RKO (cell line): ENCODE data around the gene AMER2.

Experiments
- DNase-seq: peaks from one replicate; pipeline ENCODE4 v3.0.0-alpha.2; 2016; ENCODE audit warnings: low spot score

AMER2 gene

DNA sequence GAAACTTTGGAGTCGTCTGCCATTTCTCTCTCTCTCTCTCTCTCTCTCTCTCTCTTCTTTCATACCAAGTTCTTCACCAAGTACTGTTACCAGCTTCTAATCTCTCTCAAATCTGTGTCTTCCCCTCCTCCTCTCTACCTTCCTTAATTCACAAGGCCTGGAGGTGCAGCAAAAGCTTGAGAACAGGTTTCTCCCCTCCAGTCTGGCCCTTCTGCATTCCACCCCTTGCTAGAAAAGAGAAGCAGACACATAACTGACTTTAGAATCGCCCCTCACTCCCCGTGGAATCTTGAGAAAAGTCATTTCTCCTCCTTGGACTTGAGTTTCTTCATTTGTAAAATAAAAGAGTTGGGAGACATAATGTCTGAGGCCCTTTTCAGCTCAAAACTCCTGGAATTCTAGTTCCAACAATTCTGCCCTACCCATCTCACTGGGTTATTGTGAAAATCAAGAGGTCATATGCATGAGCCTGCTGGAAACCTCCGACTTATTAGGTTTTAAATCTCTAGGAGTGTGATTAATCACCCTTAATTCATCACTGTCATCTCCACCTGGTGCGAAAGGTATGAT, 20.4 kb downstream of the AMER2 start:
- no peak for DNase-seq

DNA sequence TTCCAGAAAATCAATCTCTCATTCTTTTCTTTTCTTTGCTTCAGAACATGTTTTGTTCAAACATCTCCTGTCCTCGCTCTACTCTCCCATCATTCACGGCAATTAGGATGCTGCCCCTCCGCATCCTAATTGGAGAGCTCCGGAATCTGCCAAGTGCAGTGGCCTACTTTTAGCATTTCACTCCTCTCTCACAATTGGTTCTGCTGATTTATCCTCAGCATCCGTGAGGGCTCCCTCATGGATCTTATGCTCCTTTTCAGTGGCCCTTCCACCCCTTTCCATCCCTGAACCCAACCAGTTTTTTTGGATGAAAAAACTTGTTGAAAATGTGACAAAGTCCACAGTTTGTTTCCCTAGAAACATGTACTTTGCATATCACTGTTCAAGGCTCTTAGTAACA, 22.4 kb downstream of the AMER2 start:
- no peak for DNase-seq

DNA sequence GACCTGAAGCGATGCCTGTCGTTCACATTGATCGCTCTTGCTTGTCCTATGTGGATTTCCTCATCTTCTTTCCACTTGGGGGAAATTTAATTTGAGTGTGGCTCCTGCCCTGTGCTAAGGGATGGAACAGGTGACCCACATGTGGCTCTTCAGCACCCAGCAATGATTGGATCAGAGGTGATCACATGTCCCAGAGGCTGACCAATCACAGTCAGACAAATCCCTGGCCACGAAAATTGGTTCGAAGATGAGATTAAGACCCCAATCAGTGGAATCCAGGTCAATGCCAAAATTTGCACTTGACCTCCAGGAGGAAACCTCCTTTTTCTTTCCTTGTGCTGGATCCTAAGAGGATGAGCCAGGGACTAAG, 23.7 kb downstream of the AMER2 start:
- no peak for DNase-seq

DNA sequence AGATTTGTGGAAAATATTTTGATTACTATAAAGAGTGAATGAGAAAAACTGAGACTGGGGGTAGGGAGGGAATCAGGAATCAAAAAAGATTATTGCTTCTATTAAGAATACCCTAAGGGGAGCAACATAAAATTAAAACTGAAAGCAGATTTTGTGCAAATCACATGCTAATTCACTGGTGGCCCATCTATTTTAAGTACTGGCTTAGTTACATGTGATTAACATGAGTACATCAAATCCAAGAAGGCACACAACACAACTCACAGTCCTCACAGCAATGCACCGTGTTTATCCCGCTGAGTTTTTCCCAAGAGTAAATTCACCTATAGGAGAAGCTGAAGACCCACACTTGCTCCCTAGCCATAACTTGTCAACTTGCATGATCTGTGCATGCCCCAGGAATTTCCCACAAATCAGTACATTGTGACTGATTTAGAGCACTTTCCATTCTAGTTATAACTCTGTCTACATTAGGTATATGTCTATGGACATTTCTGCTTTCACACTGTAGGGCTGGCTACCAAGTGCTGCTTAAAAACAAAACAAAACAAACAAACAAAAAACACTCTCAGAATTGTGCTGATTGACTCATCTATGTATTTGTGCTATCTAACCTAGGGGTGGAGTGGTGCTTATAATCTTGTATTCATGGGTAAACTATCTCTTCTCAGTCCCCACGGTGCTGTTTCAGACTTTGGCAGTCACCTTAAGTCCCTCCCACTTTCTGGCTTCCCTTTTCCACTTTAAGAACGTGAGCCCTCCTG, 24.3 kb downstream of the AMER2 start:
- DNase-seq: no peak

DNA sequence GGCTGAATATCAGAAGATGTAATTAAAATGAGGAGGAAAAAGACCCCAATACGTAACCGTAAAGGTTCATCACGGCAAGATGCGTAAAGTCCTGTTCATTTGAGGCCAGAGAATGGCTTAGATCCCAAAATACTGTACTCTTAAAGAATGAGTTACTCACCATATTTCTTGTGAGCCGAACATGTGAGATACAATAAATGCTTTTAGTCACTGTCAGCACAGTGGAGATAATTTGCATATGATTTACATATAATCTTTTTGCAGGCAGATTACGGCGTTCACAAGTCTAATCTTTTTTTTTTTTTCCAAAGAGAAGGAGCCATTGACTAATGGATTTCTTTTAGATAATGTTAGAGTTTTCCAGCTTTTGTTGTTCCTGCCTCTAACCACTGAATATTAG, 28.4 kb downstream of the AMER2 start:
- no peak for DNase-seq

DNA sequence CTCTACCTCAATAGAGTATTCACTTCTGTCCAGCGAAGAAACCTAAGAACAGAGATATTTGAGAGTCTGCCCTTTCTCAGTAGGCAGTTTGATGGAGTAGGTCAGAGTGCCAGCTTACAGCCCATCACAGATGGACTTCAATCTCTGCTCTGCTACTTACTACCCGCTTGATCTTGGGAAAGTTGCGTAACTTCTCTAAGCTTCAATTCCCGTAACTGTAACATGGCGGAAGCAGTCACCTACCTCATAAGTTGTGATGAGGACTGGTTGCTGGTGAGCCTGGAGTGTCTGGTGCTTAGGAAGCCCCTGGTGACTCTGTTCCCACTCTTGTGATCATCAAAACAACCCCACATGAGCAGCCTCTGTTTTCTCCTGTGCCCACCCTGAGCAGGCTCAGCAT, 31.0 kb downstream of the AMER2 start:
- no peak for DNase-seq

DNA sequence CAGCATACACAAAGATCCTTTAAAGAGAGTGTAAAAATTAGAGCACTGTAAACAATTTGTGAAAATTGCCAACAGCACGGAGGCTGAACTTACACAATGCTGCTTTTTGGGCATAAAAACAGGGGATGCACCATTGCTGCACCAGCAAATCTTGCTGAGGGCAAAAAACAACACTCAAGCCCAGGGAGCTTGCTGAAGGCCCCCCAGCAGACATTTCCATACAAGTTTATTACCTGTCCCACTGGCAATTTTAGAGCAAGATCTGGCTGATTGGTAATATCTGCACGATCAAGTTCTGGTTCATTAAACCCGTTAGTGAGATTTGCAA, 34.3 kb downstream of the AMER2 start:
- no peak for DNase-seq

DNA sequence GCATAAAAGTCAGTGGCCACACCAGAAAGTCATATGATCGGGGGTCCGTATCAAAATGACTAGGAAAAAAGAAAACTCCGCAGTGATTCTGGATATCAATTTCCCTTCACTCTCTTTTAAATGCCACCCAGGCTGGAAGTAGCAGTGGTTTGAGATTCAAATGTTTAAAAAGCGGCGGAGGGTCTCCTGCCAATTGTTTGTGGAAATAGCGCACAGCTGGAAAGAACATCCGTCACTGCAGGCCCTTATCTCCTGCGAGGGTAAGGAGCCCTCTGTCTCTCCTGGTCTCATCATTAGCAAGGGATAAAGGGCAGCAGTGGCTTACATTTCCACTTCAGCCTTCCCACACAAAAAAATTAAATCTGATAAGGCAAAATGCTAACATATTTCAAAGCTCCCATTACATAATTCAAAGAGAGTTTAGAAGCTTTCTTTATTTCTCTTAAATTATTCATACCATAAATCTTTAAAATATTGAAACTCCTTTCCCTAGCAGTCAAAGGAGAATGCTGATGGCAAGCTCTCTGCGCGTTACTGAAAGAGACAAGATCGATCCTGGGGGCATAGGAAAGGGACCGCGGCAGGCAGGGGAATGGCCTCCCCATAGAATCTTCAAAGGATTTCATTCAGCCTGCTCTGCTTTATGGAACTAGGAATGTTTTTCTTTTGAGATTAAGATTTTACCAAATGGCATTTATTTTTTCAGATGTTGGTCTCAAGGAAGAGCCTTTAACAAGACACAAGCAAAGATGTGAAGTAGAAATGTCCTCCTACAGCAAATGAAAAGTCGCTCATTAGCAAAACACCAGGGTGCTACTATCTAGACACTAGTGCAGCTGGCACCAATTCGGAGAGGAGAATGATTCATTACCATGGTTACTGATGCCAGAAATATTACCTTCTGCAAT, 35.0 kb downstream of the AMER2 start:
- no peak for DNase-seq

DNA sequence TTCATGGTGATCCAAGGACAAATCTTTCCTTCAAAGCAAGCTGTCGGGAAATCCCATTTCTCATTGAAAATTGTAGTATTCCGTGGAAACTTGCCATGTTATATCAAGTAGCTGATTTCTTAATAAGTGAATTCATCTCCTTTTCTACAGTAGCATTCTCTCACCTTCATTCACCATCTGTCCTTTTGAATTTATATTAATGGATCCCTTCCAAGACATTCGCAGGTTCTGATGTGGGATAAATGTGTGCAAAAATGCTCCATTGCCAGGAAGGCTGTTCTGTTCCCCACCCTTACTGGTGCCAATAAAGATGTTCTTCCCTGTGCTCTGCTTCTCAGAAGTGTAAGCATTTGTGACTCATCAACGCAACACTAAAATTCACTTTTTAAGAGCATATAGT, 36.2 kb downstream of the AMER2 start:
- no peak for DNase-seq

DNA sequence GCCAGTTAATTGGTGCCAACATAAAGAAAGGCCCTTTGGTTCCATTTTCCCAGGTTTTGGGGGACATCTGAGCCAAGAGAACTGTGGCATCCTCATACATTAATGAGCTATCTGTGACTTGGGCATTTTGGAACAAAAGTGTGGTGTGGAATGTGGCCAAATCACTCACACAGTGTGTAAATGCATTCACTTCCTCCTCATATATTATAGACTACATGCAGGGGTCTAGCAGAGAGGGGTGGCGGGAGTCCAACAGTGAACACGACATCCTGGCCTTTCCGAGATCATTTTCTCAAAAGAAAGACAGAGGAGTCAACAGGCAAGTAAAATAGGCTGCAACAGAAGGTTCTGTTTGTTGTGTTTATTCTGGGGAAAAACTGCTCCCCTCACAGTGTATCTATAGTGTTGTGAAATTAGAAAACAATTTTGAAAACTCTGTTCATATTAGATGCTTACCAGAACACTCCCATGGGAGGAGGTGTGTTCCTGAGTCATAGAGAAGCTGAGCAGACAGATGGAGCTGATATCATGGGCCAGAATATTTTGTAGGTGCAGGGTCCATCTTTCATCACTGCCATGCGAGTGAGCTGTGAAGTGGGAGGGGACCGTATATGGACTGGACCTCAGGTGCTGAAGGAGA, 39.2 kb downstream of the AMER2 start:
- DNase-seq: no peak

DNA sequence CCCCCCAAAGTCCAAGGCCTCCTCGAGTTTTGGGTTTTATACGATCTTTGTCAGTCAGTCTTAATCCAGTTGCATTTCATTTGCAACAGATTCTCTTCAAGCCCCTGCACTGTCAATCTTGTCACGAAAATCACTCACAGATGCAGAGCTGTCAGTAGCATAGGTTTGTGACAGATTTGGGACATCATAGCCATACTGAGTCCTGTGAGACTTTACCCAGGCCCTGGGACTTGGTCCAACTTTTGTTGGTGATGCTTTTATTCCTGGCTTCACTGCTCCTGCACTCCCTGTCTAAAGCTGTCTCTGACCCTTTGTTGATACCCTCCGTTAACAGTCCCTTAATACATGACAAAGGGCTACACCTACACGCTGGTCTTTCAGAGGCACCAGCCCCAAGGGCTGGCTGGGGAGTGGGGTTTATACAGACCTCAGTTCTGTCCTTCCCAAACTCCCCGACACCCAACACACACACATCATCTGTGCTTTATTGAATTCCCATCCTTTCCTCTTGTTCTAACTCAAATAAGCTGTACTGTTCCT, 40.1 kb downstream of the AMER2 start:
- no peak for DNase-seq

DNA sequence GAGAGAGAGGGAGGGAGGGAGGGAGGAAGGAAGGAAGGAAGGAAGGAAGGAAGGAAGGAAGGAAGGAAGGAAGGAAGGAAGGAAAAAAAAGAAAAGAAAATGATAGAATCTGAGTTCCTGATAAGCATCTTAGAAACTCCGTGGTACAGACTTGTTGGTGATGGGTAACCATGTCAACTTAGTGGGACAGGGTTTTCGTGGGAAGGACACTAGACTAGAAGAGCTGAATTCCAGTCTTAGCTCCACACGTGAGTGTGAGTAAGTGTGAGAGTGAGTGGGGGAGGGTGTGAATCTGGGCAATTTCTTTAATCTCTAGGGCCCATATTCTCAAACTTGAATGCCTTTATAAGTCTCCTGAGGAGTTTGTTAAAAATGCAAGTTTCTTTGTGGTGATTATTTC, 41.1 kb downstream of the AMER2 start:
- no peak for DNase-seq

DNA sequence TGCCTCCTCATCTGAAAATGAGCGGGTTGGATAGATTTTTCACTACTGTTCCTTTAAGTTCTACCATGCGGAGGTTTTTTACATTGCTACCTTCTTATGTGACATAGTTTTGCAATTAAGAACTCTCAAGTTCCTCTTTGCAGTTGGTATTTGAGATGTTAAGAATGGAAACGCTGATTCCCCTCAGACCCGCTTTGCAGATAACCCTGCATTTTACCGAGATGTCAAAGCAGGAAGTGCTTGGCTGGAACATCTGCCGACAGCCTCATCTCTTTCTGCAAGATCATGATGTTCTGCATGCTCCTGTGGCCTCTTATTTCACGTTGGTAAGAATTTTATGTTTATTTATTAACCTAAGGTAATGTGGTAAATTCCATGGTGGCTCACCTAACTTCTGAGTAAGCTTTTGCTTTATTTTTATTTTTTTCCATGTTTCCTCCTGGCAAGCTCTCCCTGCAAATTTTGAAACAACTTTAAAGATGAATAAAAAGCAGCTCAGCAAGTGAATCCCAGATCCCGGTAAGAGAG, 53.6 kb downstream of the AMER2 start:
- DNase-seq: no peak

DNA sequence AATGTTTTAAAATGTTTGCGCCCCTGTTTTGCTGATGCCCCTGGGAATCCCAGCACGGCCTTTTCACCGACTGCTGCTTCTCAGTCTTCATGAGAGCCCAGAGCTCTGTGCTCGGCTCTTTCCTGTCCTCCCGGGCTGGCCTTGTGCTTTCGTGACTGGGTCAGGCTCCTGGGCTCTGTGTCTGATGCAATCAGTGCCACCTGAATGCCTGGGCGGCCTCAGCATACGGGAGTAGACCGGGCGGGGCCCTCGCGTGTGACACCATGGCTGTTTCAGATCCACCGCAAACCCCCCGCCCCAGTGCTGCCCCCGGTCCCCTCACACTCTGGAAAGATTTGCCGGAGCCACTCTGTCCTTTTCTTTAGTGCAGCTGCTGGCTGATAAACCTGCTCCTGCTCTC, 54.8 kb downstream of the AMER2 start:
- no peak for DNase-seq

DNA sequence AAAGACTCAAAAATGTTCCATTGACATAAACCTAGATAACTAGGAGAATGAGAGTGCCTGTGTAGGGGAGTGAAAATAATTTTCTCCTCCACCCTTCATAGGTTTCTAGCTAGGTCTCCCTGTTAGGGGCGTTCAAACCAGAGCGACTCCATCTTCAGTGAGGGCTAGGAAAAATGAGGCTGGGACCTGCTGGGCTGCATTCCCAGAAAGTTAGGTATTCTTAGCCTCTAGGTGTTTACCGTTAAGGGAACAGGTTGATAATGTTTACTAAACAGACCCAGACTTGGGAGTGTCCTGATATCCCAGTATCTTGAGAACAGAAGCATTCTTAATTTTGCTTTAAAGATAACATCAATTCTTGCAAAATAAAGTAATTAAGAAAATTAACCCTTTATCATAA, 56.0 kb downstream of the AMER2 start:
- no peak for DNase-seq

DNA sequence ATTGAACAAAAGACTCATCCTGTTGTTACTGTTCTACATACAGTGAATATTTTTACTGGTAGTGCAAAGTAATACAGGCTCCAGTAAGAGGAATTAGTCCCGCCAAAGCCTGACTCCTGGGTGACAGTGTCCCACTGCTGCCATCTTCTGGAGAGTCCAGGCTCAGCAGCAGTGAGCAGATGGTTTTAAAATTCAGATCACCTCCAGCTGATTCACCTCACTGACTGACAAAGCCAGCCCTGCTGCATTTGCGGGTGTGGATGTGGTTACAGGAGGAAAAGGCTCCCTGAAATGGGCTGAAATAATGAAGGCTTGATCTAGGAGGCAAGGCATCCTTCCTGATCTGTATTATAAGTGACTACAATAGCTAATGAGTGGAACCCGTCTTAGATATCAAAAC, 57.9 kb downstream of the AMER2 start:
- peak; percentile 82 for DNase-seq

DNA sequence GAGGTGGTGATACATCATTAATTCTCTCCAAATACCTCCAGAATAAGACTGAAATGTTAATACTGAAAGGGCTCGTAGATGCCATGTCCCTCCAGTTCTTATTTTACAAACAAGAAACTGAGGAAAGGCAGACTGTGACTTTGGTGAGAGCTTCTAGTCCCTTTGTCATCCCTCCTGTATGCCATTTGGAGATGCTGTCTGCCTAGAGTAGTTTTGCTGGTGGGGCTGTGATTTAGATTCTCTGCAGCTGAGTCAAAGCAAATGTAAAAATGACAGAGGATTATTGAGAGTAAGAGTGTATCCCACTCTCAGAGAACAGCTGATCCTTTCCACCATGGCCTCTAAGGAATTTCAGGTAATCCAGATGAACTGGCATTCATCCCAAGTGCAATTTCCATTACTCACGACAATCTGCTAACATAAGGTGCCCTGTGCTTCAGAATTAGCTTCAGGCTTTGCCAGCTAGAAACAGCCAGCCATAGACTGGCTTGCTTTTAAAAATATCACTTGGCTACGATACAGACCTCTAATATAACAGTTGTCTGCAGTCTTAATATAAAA, 59.3 kb downstream of the AMER2 start:
- no peak for DNase-seq
